ENCODE measurements around the gene CNTLN. TPM values are rescaled to one million over a fixed set of nuclear protein-coding genes. Genes with fewer than 3 reads are reported as not detected.

The CNTLN gene
- total and polyA plus RNA-seq, 2 experiments from 2014 or later = 17.7 to 21.8 TPM

DNA sequence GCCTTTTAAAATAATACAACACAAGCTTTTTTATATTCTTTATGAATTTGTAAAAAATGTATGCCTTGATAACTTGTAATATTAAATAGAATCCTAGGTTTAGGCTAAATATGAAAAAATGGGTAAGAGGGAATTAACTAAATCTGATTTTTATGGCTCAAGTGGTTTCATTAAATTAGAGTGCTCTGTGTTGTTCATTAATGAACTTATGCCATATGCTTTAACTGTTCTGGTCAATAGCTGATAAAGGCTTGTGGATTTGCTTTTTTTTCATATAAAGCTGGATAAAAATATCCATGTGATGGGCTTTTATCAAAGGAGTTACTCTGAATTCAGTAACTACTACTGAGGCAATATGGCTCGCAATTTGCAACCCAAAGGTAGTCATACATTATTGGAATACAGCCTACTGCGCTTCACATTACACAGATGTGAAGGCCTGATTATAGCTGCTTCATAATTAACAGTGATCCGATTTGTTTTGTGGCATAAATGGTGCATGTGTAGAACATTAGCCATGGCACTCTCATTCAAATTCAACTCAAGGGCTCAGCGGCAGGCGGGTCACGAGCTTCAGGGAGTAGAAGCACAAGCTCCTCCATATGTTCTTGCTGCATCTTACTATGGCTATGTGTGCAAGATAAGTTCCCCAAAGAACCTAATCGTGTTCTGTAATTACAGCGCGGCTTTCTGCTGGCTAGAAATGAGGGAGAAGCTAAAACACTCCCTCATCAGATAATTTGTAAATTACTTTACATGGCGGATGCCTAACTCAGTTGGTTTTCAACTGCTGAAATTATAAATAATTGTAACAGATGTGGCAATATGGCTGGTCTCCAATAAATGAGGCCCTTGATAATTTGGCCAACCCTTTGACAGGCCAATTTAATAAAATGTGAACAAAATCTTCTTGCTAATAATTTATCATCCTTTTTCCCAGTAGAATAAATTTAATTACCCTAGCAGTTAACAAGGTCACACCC lies 188.3 kb downstream of the CNTLN start:
- TF ChIP-seq JUNB (IDR thresholded peaks at IDR 0.05; ENCODE audit: unreplicated experiment) (no peak), ZNF331 (CRISPR knock-in tag; IDR thresholded peaks at IDR 0.05; ENCODE audit: low read depth) (no peak), EZH2phosphoT487 (IDR thresholded peaks at IDR 0.05; ENCODE audit: unreplicated experiment) (no peak), STAT1 (IDR thresholded peaks at IDR 0.05; ENCODE audit: unreplicated experiment) (no peak), CREB1 (CRISPR knock-in tag; IDR thresholded peaks at IDR 0.05; ENCODE audit: low read depth) (no peak), NANOG (IDR thresholded peaks at IDR 0.05; ENCODE audit: borderline replicate concordance) (no peak), EZH2 (IDR thresholded peaks at IDR 0.05; ENCODE audit: low read depth, unreplicated experiment) (no peak), ZNF114 (CRISPR knock-in tag; IDR thresholded peaks at IDR 0.05) (no peak), POLR2AphosphoS5 (IDR thresholded peaks at IDR 0.05; ENCODE audit: low read depth) (no peak)
- TF ChIP-seq, protein P1, sequence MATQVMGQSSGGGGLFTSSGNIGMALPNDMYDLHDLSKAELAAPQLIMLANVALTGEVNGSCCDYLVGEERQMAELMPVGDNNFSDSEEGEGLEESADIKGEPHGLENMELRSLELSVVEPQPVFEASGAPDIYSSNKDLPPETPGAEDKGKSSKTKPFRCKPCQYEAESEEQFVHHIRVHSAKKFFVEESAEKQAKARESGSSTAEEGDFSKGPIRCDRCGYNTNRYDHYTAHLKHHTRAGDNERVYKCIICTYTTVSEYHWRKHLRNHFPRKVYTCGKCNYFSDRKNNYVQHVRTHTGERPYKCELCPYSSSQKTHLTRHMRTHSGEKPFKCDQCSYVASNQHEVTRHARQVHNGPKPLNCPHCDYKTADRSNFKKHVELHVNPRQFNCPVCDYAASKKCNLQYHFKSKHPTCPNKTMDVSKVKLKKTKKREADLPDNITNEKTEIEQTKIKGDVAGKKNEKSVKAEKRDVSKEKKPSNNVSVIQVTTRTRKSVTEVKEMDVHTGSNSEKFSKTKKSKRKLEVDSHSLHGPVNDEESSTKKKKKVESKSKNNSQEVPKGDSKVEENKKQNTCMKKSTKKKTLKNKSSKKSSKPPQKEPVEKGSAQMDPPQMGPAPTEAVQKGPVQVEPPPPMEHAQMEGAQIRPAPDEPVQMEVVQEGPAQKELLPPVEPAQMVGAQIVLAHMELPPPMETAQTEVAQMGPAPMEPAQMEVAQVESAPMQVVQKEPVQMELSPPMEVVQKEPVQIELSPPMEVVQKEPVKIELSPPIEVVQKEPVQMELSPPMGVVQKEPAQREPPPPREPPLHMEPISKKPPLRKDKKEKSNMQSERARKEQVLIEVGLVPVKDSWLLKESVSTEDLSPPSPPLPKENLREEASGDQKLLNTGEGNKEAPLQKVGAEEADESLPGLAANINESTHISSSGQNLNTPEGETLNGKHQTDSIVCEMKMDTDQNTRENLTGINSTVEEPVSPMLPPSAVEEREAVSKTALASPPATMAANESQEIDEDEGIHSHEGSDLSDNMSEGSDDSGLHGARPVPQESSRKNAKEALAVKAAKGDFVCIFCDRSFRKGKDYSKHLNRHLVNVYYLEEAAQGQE (IDR thresholded peaks at IDR 0.05; ENCODE audit: unreplicated experiment) = no peak
- TF ChIP-seq, protein P2, sequence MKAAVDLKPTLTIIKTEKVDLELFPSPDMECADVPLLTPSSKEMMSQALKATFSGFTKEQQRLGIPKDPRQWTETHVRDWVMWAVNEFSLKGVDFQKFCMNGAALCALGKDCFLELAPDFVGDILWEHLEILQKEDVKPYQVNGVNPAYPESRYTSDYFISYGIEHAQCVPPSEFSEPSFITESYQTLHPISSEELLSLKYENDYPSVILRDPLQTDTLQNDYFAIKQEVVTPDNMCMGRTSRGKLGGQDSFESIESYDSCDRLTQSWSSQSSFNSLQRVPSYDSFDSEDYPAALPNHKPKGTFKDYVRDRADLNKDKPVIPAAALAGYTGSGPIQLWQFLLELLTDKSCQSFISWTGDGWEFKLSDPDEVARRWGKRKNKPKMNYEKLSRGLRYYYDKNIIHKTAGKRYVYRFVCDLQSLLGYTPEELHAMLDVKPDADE (IDR thresholded peaks at IDR 0.05) = no peak
- TF ChIP-seq, protein P3, sequence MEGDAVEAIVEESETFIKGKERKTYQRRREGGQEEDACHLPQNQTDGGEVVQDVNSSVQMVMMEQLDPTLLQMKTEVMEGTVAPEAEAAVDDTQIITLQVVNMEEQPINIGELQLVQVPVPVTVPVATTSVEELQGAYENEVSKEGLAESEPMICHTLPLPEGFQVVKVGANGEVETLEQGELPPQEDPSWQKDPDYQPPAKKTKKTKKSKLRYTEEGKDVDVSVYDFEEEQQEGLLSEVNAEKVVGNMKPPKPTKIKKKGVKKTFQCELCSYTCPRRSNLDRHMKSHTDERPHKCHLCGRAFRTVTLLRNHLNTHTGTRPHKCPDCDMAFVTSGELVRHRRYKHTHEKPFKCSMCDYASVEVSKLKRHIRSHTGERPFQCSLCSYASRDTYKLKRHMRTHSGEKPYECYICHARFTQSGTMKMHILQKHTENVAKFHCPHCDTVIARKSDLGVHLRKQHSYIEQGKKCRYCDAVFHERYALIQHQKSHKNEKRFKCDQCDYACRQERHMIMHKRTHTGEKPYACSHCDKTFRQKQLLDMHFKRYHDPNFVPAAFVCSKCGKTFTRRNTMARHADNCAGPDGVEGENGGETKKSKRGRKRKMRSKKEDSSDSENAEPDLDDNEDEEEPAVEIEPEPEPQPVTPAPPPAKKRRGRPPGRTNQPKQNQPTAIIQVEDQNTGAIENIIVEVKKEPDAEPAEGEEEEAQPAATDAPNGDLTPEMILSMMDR (conservative IDR thresholded peaks at IDR 0.05; ENCODE audit: low read depth in 2 of 2) = no peak
- TF ChIP-seq, protein P4, sequence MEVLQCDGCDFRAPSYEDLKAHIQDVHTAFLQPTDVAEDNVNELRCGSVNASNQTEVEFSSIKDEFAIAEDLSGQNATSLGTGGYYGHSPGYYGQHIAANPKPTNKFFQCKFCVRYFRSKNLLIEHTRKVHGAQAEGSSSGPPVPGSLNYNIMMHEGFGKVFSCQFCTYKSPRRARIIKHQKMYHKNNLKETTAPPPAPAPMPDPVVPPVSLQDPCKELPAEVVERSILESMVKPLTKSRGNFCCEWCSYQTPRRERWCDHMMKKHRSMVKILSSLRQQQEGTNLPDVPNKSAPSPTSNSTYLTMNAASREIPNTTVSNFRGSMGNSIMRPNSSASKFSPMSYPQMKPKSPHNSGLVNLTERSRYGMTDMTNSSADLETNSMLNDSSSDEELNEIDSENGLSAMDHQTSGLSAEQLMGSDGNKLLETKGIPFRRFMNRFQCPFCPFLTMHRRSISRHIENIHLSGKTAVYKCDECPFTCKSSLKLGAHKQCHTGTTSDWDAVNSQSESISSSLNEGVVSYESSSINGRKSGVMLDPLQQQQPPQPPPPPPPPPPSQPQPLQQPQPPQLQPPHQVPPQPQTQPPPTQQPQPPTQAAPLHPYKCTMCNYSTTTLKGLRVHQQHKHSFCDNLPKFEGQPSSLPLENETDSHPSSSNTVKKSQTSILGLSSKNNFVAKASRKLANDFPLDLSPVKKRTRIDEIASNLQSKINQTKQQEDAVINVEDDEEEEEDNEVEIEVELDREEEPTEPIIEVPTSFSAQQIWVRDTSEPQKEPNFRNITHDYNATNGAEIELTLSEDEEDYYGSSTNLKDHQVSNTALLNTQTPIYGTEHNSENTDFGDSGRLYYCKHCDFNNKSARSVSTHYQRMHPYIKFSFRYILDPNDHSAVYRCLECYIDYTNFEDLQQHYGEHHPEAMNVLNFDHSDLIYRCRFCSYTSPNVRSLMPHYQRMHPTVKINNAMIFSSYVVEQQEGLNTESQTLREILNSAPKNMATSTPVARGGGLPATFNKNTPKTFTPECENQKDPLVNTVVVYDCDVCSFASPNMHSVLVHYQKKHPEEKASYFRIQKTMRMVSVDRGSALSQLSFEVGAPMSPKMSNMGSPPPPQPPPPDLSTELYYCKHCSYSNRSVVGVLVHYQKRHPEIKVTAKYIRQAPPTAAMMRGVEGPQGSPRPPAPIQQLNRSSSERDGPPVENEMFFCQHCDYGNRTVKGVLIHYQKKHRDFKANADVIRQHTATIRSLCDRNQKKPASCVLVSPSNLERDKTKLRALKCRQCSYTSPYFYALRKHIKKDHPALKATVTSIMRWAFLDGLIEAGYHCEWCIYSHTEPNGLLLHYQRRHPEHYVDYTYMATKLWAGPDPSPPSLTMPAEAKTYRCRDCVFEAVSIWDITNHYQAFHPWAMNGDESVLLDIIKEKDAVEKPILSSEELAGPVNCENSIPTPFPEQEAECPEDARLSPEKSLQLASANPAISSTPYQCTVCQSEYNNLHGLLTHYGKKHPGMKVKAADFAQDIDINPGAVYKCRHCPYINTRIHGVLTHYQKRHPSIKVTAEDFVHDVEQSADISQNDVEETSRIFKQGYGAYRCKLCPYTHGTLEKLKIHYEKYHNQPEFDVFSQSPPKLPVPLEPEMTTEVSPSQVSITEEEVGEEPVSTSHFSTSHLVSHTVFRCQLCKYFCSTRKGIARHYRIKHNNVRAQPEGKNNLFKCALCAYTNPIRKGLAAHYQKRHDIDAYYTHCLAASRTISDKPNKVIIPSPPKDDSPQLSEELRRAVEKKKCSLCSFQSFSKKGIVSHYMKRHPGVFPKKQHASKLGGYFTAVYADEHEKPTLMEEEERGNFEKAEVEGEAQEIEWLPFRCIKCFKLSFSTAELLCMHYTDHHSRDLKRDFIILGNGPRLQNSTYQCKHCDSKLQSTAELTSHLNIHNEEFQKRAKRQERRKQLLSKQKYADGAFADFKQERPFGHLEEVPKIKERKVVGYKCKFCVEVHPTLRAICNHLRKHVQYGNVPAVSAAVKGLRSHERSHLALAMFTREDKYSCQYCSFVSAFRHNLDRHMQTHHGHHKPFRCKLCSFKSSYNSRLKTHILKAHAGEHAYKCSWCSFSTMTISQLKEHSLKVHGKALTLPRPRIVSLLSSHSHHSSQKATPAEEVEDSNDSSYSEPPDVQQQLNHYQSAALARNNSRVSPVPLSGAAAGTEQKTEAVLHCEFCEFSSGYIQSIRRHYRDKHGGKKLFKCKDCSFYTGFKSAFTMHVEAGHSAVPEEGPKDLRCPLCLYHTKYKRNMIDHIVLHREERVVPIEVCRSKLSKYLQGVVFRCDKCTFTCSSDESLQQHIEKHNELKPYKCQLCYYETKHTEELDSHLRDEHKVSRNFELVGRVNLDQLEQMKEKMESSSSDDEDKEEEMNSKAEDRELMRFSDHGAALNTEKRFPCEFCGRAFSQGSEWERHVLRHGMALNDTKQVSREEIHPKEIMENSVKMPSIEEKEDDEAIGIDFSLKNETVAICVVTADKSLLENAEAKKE (CRISPR knock-in tag; IDR thresholded peaks at IDR 0.05) = no peak
- Mint-ChIP-seq H3K27ac (no peak overlapping the region; the same call in 1 of the 2 replicates), H3K4me1 (peaks cover 3% of the 10 kb centered on the region; the same call in 2 of the 3 replicates), H3K9me3 (no peaks in the 10 kb centered on the region), H3K36me3 (ENCODE audit: low read depth) (no peaks in the 10 kb centered on the region), H3K4me3 (no peak overlapping the region), H3K27me3 (ENCODE audit: insufficient read depth, low read depth, poor library complexity) (no peaks in the 10 kb centered on the region)
- no peak overlapping the region for H3K4me2 ChIP-seq
- no peak for ATAC-seq
- H3F3A ChIP-seq (replicated peaks; ENCODE audit: low read depth) = no peaks in the 10 kb centered on the region
- H3K36me3 ChIP-seq (ENCODE audit: insufficient read depth) = no peaks in the 10 kb centered on the region
- H2AFZ ChIP-seq = no peak overlapping the region
- H3K9me2 ChIP-seq (ENCODE audit: insufficient read depth) = no peaks in the 10 kb centered on the region
- H4K20me1 ChIP-seq (replicated peaks; ENCODE audit: insufficient read depth) = no peaks in the 10 kb centered on the region
- H3K79me2 ChIP-seq (replicated peaks; ENCODE audit: insufficient read depth) = no peaks in the 10 kb centered on the region
- H3K4me1 ChIP-seq (ENCODE audit: insufficient read depth) = peaks cover 3% of the 10 kb centered on the region; the same call in 1 of the 2 replicates
- no peak overlapping the region for H3K27ac ChIP-seq (ENCODE audit: low read depth)
- DNase-seq (ENCODE audit: low spot score) = no peak
- no peak overlapping the region for H3K4me3 ChIP-seq
- H3K27me3 ChIP-seq (ENCODE audit: insufficient read depth) = no peaks in the 10 kb centered on the region
